Right lung (tissue), 10 donors: Measurements from ENCODE around the gene RAMAC. TPM values are rescaled to one million over a fixed set of nuclear protein-coding genes. Genes with fewer than 3 reads are reported as not detected.
"Not testable (repeated sequence)": the region's sequence is repeated elsewhere in the genome, so short reads cannot be mapped to it uniquely, and the experiment has no call there.

Source experiments
- DNase-seq, 2 donors: peaks; one replicate each; pipeline ENCODE4 v3.0.0-alpha.2; 2013
- long read RNA-seq, 8 donors: transcript quantifications; one replicate each; lab custom pipeline, GENCODE V29; 2026
- polyA plus RNA-seq, 5 donors: library from polyadenylated mRNA; unstranded; fragments of 120-200 nt; gene quantifications; one replicate each; pipeline versions ENCODE4 v1.2.1 to v1.2.3, GENCODE V29; 2013; ENCODE audit warnings: inconsistent platforms in 1 of 5, low replicate concordance in 1 of 5; ENCODE audit not compliant: insufficient read length in 5 of 5, insufficient read depth in 1 of 5

The RAMAC gene
- 10 to 100 TPM; 31.8 to 39.7 (median 33.7) TPM for polyA plus RNA-seq
- long read RNA-seq, donor 1, transcript RAMAC-201 (4 exons, 1,568 nt), result major isoform, 39 of 51 reads
- long read RNA-seq, donor 1, partial matches to known transcripts, result 0 of 51 reads
- long read RNA-seq, donor 1, other reads (novel, unspliced or antisense), result 12 of 51 reads
- long read RNA-seq, donor 2, transcript RAMAC-201 (4 exons, 1,568 nt), result major isoform, 12 of 12 reads
- long read RNA-seq, donor 2, partial matches to known transcripts, result 0 of 12 reads
- long read RNA-seq, donor 2, other reads (novel, unspliced or antisense), result 0 of 12 reads
- long read RNA-seq, donor 3, transcript RAMAC-201 (4 exons, 1,568 nt), result major isoform, 21 of 21 reads
- long read RNA-seq, donor 3, partial matches to known transcripts, result 0 of 21 reads
- long read RNA-seq, donor 3, other reads (novel, unspliced or antisense), result 0 of 21 reads
- long read RNA-seq, donor 4, transcript RAMAC-201 (4 exons, 1,568 nt), result major isoform, 12 of 20 reads
- long read RNA-seq, donor 4, partial matches to known transcripts, result 0 of 20 reads
- long read RNA-seq, donor 4, other reads (novel, unspliced or antisense), result 8 of 20 reads
- long read RNA-seq, donor 5, transcript RAMAC-201 (4 exons, 1,568 nt), result major isoform, 44 of 71 reads
- long read RNA-seq, donor 5, partial matches to known transcripts, result 22 of 71 reads
- long read RNA-seq, donor 5, other reads (novel, unspliced or antisense), result 5 of 71 reads
- long read RNA-seq, donor 6, transcript RAMAC-201 (4 exons, 1,568 nt), result major isoform, 32 of 32 reads
- long read RNA-seq, donor 6, partial matches to known transcripts, result 0 of 32 reads
- long read RNA-seq, donor 6, other reads (novel, unspliced or antisense), result 0 of 32 reads
- long read RNA-seq, donor 7, transcript RAMAC-201 (4 exons, 1,568 nt), result major isoform, 21 of 21 reads
- long read RNA-seq, donor 7, partial matches to known transcripts, result 0 of 21 reads
- long read RNA-seq, donor 7, other reads (novel, unspliced or antisense), result 0 of 21 reads
- long read RNA-seq, donor 8, transcript RAMAC-201 (4 exons, 1,568 nt), result major isoform, 7 of 7 reads
- long read RNA-seq, donor 8, partial matches to known transcripts, result 0 of 7 reads
- long read RNA-seq, donor 8, other reads (novel, unspliced or antisense), result 0 of 7 reads

GRCh38 chr15:82985688-82986441 is at the start of gene RAMAC:
Gene RAMAC, plus strand, starts transcription at chr15:82986210. Its CDS starts 2,809 bp downstream, at chr15:82989019.
- peak; percentile 92 to 93 for DNase-seq

DNA sequence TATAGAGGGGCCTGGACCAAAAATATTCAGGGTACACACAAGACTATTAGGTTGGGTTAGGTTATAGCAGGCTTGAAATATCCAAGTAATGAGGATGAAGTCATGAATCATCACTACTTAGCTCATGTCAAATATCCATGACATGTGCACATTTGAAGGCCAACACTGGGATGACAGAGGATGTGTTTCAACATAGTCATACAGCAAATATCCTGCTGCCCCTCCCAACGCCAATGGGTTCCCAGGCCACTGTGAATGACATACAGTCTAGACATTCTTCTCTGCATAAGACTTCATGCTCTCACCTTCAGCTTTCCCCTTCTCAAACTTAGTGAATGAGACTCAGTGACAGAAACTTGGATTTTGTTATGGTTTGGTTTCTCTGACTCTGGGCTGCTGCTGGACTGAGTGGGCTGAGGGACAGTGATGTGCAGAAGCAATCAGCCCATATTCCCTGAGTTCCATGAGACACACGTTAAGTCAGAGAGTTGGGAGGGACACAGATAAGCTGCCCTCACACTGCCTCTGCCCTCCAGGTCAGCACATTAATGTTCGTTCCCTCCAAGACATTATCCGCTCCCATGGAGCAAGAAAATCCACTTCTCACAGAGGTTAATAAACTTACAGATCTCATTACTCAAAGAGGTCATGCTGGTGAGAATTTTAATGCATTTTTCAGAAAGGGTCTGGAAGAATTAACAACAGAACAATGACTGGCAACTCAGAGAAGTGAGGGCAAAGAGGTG is 48.9 kb upstream of the RAMAC start:
- no peak for DNase-seq

DNA sequence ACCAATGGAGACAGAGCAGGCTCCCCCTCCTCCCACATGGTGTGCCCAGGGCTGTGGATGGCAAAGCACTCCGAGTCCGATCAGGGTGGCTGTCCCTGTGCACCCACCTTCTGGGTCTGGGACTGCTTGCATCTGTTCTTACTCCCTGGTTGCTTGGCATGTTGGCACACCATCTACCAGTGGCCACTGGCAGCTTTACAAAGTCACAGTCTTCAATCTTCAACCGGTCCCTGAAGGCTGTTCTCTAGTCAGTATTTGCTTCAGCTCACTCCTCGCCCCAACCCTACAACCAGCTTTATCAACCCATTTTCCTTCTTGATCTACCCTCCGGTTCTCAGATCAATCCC is 48.3 kb upstream of the RAMAC start:
- DNase-seq, result no peak

DNA sequence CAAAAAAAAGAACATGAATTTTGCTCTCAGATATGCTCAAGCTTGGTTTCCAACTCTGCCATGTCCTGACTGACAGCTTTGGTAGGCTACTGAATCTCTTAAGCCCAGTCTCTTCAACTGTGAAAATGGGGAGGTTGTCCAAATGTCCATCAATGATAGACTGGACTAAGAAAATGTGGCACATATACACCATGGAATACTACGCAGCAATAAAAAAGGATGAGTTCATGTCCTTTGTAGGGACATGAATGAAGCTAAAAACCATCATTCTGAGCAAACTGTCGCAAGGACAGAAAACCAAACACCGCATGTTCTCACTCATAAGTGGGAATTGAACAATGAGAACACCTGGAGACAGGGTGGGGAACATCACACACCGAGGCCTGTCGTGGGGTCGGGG is 46.3 kb upstream of the RAMAC start:
- DNase-seq, result not testable (repeated sequence)

DNA sequence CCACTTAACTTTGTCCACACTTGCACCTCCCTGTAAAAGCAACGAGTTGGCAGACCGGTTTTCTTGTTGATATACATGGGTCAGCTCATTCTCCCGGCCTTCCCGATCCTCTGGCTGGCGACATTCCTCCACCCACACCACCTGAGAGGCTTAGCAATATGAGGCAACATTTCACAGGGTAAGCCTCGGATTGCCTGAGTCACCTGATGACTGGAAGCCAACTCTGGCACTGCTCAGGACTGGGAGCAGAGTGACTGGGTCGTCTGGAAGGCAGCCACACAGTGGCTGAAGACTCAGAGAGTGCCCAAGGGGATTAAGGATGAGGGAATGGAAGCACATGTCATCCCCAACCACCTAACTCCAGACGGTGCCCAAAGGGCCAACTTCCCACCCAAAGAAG is 43.3 kb upstream of the RAMAC start:
- DNase-seq, result peak; percentile 45 to 53

DNA sequence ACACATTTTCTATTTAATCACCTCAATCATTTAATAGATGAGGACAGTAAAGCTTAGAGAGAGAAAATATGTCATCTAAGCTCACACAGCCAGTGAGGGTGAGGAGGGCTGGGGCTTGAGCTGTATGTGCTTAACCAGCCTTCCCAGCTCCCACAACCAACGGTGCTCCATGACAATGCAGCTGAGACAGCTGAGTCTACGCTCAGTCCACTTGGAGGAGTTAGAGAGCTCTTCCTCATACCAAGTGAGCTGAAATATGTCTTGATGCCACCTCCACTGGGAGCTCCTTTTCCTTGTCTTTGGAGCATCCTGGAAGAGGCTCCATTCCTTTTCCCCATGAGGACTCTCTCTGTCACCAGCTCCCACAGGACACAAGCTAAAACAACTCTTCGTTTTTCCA is 42.8 kb upstream of the RAMAC start:
- no peak for DNase-seq

DNA sequence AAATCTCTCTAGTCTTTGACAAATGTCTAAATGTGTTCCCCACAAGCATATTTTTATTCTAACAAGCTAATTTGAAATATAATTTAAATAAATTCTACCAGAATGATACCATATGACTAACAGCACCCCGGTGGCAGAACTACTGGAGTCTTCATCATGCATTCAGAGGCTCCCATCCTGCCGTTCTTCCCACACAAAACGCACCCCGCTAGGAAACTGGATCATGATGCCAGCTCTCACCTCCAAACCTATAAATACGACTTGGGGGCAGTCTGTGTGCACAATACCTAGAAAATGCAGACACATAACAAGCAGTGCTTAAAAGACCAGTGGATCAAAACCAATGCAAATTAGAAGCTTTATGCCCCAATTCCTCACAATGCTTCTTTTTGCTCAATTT is 42.0 kb upstream of the RAMAC start:
- no peak for DNase-seq

DNA sequence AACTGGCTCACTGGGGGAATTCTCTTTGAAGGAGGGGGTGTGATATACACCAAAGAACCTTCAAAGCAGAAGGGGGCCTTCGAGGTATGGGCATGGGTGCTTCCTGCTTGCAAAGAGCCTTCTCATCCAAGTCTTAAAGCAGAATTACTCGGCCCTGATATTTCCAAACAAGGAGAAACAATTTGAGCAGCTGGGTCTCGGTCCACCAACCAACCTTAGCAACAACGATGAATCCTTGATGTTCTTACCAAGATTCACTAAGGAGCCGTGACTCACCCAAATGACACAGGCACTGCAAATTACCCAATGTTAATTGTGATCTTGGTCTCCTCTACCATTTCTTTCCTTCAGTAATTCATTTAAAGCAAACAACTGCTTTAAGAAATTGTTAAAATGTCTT is 41.2 kb upstream of the RAMAC start:
- no peak for DNase-seq

DNA sequence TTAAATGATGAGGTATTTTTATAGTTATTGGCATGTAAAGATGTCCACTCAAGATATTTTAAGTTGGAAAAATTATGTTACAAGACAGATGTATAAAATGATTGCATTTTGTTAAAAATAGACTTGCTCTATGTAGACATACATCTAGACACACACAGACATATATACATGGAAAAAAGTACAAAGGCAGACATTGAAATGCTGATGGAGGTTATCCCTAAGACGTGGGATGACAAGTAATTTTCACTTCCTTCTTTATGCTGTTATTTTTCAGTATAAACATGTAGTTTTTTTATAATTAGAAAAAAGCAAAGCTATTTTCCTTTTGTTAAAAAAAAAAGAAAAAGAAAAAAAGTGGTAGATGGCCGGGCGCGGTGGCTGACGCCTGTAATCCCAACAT is 40.7 kb upstream of the RAMAC start:
- no peak for DNase-seq

DNA sequence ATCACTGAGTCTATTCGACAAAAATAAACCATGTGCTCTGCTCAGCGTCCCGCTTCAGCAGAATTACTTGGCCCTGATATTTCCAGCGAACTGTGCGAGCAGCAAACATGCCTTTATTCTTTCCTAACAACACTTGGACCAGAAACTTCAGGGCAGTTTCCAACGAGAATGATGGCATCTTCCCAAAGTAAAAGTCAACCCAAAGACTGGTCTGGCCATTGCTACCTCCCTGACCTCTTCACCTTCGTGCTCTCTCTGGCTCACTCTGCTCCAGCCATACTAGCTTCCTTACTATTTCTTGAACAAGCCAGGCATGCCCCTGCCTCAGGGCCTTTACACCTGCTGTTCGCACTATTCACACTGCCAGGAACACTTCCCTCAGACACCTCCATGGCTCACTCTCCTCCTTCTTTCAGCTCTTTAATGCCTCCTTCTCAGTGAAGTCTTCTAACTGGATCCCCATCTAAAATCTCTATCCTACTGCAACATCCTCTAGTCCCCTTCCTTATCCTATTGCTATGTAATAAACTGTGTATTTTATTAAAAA is 39.8 kb upstream of the RAMAC start:
- no peak for DNase-seq

DNA sequence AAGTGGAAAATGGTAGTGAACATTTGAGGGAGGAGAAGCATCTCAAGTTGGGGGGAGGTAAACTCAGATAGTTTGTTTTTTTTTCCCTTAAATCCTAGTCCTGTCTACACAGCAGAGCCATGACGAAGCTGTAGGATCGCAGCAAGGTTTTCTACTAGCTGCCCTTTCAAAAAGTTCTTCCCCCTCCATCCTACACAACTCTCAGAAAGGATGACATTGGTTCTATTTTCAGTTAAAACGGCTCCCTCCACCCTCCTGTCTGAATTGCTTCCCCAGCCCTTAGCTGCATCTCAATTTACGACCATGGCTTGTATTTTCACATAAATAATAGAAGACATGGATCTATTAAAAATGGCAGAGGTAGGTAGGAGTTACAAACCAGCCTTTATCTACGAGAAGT is 35.7 kb upstream of the RAMAC start:
- DNase-seq, result no peak

DNA sequence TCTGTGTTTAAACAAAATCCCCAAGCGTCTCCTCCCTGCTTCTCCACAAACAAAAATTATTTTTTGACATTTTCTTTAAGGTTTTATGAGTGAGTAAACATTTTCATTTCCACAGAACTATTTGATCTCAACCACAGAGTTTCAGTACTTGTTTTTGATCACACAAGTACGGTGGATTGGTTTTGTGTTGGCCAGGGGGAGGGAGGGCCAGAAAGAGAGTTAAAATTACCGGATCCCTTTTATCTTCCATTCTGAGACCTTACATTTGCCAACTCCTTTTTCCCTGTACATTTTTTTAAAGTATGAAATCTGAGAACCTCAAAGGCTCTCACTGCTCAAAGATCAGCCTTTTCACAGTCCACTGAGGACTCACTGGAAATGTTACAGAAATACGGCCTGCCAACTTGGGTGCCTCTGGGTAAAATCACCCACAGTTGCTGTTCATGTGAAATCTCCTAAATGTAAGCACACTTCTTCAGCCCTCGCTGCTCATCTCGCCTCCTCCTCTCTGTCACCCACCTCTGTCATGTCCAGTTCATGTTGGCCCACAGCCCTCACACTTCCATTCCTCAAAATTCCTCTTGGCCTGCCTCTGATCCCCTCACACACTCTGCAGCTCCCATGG is 35.2 kb upstream of the RAMAC start:
- no peak for DNase-seq

DNA sequence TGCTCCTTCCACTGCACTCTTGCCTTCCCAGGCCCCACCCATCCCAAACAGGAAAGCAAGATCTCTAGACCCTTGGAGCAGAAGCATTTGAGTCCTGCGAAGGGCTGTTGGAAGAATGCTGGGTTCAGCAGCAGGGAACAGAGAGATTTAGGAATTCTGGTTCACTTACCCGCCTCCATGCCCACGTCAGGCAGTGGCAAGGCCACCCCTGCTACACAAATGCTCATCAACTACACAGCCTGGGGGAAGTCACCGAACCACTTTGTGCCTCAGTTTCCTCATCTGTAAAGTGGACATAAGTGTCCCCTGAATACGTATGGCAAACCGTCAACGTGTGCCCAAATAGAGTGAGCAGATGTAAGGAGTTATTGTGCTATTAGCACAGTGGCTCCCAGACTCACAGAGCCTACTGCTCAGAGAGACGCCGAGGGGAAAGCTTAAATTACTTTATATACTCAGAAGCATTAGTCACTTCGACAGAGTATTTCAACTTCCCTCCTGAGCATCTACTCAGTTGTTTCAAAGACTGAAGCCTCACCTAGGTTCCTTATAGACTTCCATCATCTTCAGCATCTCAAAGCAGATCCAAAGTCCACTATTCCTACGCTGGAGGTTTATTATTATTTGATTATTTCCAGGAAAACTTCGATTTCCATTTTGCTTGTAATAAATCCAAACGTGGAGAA is 34.4 kb upstream of the RAMAC start:
- DNase-seq, result no peak

DNA sequence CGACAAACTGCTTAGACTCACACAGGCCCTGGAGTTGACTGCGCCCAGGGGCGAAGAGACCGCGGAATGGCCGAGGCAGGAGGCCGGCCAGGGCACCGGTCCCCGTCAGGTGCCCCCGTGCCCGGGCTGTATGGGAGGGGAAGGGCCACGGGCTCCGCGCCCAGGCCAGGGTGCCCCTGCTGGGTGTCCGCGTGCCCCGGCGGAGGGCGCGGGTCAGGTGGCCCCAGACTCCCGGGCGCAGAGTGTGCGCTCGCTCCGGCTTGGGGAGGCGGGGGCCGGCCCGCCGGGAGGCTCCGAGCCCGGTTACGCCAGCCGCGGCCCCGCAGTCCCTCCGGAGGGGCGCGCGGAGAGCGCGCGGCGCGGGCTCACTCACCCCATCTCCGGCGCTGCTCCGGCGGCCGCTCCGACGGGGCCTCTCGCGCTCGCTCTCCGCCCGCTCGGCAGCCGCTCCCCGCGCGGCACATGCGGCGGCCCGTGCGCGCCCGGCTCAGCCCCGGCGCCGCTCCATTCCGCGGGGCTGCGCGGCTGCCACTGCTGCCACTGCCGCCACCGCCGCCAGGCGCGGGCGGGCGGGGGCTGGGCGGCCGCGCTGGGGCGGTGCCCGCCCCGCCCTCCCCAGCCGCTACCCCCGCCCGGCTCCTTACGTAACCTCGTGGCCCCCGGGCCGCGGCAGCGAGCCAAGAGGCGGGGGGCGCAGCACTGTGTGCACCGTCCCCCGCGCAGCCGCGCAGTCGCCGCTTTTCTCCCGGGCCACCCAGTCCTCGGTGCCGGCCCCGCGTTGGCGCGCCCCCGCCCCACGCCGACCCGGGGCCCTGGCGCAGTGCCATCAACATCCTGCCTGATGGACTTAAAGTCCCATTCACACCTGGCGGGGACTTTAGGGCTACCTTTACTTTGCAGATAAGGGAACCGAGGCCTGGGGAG is 33.6 kb upstream of the RAMAC start, which contains the start of gene HOMER2:
HOMER2 (minus strand) TSS at position 563 of the 924 bp plus-strand sequence; CDS start at position 378, 185 bp downstream.
- DNase-seq, result peak in 1 of 2 donors; percentile 31

DNA sequence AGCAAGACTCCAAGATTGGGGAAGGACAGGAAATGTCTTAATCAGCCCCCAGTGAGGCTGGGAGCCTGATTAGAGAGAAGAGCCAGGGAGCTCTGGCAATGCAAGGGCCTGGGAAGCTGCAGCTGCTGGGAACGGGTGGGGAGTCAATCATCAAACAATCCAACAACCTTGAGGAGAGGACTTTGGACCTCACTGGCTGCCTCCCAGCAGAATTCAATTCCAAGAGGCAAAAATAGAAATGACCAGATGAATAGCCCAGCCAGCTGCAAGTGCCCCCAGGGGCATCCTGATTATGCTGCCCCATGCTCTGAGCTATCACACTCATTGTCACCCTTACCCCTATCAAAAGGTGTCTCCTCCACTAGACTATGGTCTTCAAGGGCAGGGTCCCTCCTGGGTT is 27.4 kb upstream of the RAMAC start:
- no peak for DNase-seq

GRCh38 chr15:82959423-82959822 is 26.6 kb upstream of the RAMAC start:
- DNase-seq, result no peak

DNA sequence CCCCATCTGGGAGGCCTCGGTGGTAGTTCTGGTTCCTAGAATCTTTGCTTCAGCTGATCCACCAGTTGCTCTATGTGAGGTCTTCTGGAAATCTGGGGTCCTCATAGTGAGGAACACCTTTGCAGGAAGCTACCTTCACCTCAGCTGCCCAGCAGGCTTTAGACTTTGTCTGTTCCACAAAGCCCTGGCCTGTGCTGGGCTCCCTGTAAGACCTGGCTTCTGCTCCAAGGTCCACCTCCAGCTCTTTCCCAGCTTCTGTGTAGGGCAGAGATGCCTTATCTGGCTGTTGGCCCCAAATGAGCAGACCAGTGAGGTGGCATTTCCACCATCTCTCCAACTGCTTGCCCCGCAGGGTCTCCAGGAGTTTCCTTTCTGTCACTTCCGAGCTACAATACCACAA is 25.2 kb upstream of the RAMAC start:
- DNase-seq, result no peak
